Measurements from ENCODE around the gene ALDH1L1. TPM values are rescaled to one million over a fixed set of nuclear protein-coding genes. Genes with fewer than 3 reads are reported as not detected.

Gene ALDH1L1
- total RNA-seq, 2 experiments from 2014 or later, result 0.05 to 0.18 TPM

- H3K4me1 Mint-ChIP-seq, result no peaks in the 10 kb centered on the region
- no peaks in the 10 kb centered on the region for H3K9me3 Mint-ChIP-seq (ENCODE audit: low read depth)
- peaks cover 2% of the 10 kb centered on the region for H3K27me3 Mint-ChIP-seq
- DNase-seq (no peak), ATAC-seq (no peak)
- intact Hi-C loops (cut with DNase I, micrococcal nuclease), result no loop called here
- H3K27ac Mint-ChIP-seq, result no peak overlapping the region
- no peaks in the 10 kb centered on the region for H3K36me3 Mint-ChIP-seq (ENCODE audit: low read depth)
- ChIA-PET CTCF (no interaction called here), POLR2A (no interaction called here)
- no peak overlapping the region for H3K4me3 Mint-ChIP-seq
Measured at GRCh38 chr3:126152458-126152857, 27.9 kb downstream of the ALDH1L1 start.

- POLR2A ChIA-PET, result interaction anchor here (0.6 kb wide), 1 partner anchor 73 kb away, joined by 7 read pairs; no protein-coding TSS in a partner anchor
- no peak overlapping the region for H3K27ac Mint-ChIP-seq
- no peaks in the 10 kb centered on the region for H3K9me3 Mint-ChIP-seq (ENCODE audit: low read depth)
- no peak overlapping the region for H3K4me3 Mint-ChIP-seq
- no peaks in the 10 kb centered on the region for H3K4me1 Mint-ChIP-seq
- ATAC-seq (no peak), DNase-seq (no peak)
- H3K27me3 Mint-ChIP-seq, result peaks cover 2% of the 10 kb centered on the region
- CTCF ChIA-PET, result no interaction called here
- intact Hi-C loops (cut with DNase I, micrococcal nuclease), result no loop called here
- no peaks in the 10 kb centered on the region for H3K36me3 Mint-ChIP-seq (ENCODE audit: low read depth)
Measured at GRCh38 chr3:126151562-126152302, 28.7 kb downstream of the ALDH1L1 start.

DNA sequence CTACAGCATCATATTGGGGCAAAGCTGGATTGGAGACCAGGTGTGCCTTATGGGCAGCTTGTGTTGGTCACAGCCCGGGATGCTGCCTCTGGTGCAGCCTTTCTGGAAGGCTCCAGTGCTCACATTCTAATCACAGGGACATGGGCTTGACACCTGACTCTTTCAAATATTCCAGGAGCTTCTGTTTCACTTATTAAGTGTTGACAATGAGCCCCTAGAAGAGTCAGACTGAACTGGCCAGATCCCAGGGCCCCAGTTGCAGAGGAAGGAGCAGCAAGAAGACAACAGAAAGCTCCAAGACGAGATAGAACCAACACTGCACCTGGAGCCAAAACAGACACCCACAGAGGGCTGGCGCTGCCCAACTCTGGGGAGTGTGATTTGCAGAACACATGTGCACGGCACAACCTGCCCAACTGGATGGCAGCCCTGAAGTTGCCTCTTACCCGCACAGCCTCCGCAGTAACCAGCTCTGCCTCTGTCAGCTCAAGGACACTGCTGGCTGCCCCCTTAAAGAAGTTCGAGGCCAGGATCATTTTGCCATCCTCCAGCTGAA lies 30.3 kb downstream of the ALDH1L1 start:
- no peak overlapping the region for H3K27ac Mint-ChIP-seq
- peaks cover 2% of the 10 kb centered on the region for H3K27me3 Mint-ChIP-seq
- H3K36me3 Mint-ChIP-seq (ENCODE audit: low read depth), result no peaks in the 10 kb centered on the region
- H3K4me3 Mint-ChIP-seq, result no peak overlapping the region
- intact Hi-C loops (cut with DNase I, micrococcal nuclease), result no loop called here
- ChIA-PET POLR2A (no interaction called here), CTCF (interaction anchor here (0.6 kb wide), 1 partner anchor 146 kb away, joined by 3 read pairs; no protein-coding TSS in a partner anchor)
- no peaks in the 10 kb centered on the region for H3K9me3 Mint-ChIP-seq (ENCODE audit: low read depth)
- DNase-seq (no peak), ATAC-seq (no peak)
- no peaks in the 10 kb centered on the region for H3K4me1 Mint-ChIP-seq

DNA sequence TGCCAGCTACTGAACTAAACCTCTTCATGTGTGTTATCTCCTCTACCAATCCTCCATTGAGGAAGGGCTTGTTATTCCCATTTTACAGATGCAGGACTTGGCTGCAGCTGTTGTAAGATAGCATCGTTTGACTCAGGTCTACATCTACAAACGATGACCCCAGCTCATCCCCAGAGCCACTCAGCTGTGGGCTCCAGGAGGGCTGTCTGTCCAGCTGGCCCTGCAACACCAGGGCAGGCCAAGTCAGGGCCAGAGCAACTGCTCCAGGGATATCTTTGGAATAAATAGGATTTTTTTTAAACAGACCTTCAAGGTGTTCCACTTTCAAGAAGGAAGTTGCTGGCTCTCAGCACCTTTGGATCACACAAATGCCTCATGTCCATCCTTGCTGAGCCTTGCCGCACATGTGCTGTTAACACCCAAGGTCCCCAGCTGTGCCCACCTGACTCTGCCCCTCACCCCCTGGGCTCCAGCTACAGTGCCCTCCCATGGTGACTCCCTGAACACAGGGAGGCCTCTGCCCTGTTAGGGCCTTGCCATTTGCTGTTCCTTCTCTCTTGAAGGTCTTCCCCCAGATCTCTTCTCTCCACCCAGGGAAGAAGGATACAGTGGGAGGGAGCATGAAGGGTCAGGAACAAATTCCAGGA lies 31.0 kb downstream of the ALDH1L1 start:
- no peak for DNase-seq

DNA sequence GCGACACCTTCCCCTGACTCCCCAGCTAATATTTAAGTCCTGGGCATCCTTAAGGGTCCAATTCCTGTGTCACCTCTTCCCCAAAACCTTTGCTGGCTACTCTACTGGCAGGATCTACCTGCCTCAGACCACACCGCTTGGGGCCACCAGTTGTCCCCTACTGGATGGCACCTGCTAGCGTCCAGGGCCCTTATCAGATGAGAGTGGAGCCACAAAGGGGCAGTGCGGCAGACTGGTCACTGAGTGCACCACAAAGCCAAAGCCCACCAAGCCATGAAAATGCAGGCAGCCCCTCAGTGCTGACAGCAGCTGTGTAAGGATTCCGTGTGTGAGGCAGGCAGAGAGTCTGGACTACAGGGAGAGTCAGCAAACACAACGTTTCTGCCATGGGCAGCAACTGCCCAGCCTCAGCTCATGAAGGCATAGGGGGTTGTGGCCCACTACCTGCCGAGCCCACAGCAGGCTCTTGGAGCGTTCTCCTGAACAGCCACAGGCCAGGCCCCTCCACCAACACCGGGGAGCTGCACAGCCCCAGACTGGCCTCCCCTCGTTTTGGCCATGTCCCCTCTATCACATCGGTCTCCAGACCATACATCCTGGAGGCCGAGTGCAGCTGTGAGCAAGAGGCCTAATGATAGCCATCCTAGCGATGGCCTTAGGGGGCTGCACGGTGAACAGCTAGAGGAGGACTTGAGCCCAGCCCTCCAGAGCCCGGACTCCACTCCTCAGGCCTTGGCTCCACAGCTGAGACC lies 32.3 kb downstream of the ALDH1L1 start:
- no peak for DNase-seq
- ChIA-PET CTCF (interaction anchor here (0.5 to 0.7 kb wide), 2 partner anchors 9 to 1648 kb away, joined by 3 to 4 read pairs; no protein-coding TSS in a partner anchor), POLR2A (no interaction called here)
- Mint-ChIP-seq H3K9me3 (ENCODE audit: low read depth) (no peaks in the 10 kb centered on the region), H3K27ac (no peak overlapping the region), H3K4me1 (no peaks in the 10 kb centered on the region), H3K27me3 (peaks cover 4% of the 10 kb centered on the region), H3K4me3 (no peak overlapping the region), H3K36me3 (ENCODE audit: low read depth) (no peaks in the 10 kb centered on the region)
- intact Hi-C loops (cut with DNase I, micrococcal nuclease), result no loop called here
- no peak for ATAC-seq

More for the DNA sequence above, 31.0 kb downstream of the ALDH1L1 start:
- intact Hi-C loops (cut with DNase I, micrococcal nuclease), result no loop called here
- no peak for ATAC-seq
- CTCF ChIA-PET, result no interaction called here
- Mint-ChIP-seq H3K36me3 (ENCODE audit: low read depth) (no peaks in the 10 kb centered on the region), H3K9me3 (ENCODE audit: low read depth) (no peaks in the 10 kb centered on the region), H3K27ac (no peak overlapping the region), H3K27me3 (peaks cover 4% of the 10 kb centered on the region), H3K4me3 (no peak overlapping the region), H3K4me1 (no peaks in the 10 kb centered on the region)
- POLR2A ChIA-PET, result no interaction called here

DNA sequence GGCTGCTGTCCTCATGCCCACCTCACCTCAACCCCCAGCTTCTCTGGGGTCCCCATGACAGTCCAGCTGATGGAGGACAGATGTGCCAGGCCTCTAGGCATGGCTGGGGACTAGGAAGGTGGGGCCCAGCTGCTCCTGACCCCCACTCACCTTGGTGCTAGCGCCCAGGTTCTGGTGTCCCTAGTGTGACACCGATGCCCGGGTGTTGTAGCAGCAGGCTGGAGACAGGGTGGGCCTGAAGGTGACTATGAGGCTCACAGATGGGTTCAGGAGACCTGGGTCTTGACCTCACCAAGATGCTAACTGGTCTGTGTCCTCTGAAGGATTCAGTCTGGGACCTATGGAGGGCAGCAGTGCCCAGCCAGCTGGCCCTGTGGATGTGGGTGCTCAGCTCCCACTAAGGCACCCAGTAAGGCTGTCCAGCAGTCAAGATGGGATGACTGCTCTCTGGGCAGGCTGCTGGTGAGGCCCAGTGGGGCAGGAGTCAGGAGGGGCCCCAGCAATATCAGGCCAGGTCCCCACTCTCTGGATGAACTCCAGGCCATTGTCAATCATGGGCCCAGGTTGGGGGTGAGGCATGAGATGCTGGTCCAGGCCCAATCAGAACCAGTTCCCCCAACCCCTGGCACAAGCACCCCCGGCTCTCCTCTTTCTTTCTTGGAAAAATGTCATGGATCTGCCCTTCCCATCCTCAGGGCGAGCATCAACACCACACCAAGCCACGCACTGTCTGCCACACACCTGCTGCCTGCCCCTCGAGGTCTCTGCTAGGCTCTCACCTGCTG lies 33.0 kb downstream of the ALDH1L1 start:
- H3K4me1 Mint-ChIP-seq, result no peaks in the 10 kb centered on the region
- H3K36me3 Mint-ChIP-seq (ENCODE audit: low read depth), result no peaks in the 10 kb centered on the region
- H3K27ac Mint-ChIP-seq, result no peak overlapping the region
- intact Hi-C loops (cut with DNase I, micrococcal nuclease), result no loop called here
- H3K4me3 Mint-ChIP-seq, result no peak overlapping the region
- no peak for DNase-seq
- ChIA-PET CTCF (interaction anchor here (0.7 kb wide), 1 partner anchor 10 kb away, joined by 4 read pairs; no protein-coding TSS in a partner anchor), POLR2A (no interaction called here)
- peaks cover 4% of the 10 kb centered on the region for H3K27me3 Mint-ChIP-seq
- no peaks in the 10 kb centered on the region for H3K9me3 Mint-ChIP-seq (ENCODE audit: low read depth)
- ATAC-seq, result no peak

DNA sequence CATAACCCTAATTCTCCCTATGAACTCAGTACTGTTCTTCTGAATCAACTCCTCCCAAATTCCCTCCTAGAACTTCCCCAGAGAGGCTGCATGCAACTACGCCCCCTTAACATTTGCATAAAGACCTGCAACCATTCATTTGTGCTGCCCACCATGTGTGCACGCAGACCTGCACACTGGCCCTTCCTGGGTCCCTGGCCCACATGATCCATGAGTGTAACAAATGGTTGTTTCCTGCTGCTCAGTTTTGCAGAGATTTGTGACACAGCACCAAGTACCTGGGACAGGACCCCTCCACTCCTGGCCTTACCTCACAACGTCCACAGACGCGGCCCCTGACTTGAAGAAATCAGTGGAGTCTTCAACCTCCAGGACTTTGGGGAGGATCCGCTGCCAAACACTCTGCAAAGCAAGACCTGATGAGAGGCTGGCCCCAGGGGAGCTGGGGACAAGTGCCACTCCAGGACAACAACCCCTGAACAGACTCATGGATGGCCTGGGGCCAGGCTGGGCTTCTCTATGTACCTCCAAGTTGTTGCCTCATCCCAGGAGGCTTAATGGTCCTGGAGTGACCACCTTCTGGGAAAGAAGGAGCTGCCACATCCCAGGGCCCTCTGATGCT lies 33.8 kb downstream of the ALDH1L1 start:
- ChIA-PET POLR2A (no interaction called here), CTCF (no interaction called here)
- no peak overlapping the region for H3K27ac Mint-ChIP-seq
- H3K27me3 Mint-ChIP-seq, result peaks cover 2% of the 10 kb centered on the region
- H3K36me3 Mint-ChIP-seq (ENCODE audit: low read depth), result no peaks in the 10 kb centered on the region
- H3K4me1 Mint-ChIP-seq, result no peaks in the 10 kb centered on the region
- H3K4me3 Mint-ChIP-seq, result no peak overlapping the region
- ATAC-seq, result no peak
- intact Hi-C loops (cut with DNase I, micrococcal nuclease), result no loop called here
- no peak for DNase-seq
- no peaks in the 10 kb centered on the region for H3K9me3 Mint-ChIP-seq (ENCODE audit: low read depth)

GRCh38 chr3:126146034-126146433 lies 34.4 kb downstream of the ALDH1L1 start:
- ATAC-seq (no peak), DNase-seq (no peak)
- Mint-ChIP-seq H3K27me3 (peaks cover 2% of the 10 kb centered on the region), H3K9me3 (ENCODE audit: low read depth) (no peaks in the 10 kb centered on the region), H3K4me1 (no peaks in the 10 kb centered on the region), H3K27ac (no peak overlapping the region), H3K4me3 (no peak overlapping the region), H3K36me3 (ENCODE audit: low read depth) (no peaks in the 10 kb centered on the region)
- intact Hi-C loops (cut with DNase I, micrococcal nuclease), result no loop called here
- POLR2A ChIA-PET, result no interaction called here
- CTCF ChIA-PET, result no interaction called here

DNA sequence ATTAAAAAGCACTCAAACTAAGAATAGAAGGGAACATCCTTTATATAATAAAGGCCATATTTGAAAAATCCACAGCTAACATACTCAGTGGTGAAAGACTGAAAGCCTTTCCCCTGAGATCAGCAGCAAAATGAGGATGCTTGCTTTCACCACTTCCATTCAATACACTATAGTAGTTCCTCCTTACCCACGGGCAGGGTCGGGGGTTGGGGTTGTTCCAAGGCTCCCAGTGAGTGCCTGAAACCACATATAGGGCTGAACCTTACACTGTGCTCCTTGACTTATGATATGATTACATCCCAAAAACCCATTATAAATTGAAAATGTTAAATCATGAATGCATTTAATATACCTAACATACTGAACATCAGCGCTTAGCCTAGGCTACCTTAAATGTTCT lies 37.7 kb downstream of the ALDH1L1 start:
- no peaks in the 10 kb centered on the region for H3K36me3 Mint-ChIP-seq (ENCODE audit: low read depth)
- ChIA-PET CTCF (no interaction called here), POLR2A (no interaction called here)
- no peaks in the 10 kb centered on the region for H3K9me3 Mint-ChIP-seq (ENCODE audit: low read depth)
- ATAC-seq (no peak), DNase-seq (no peak)
- peaks cover 11% of the 10 kb centered on the region for H3K27me3 Mint-ChIP-seq
- no peak overlapping the region for H3K27ac Mint-ChIP-seq
- intact Hi-C loops (cut with DNase I, micrococcal nuclease), result no loop called here
- no peak overlapping the region for H3K4me3 Mint-ChIP-seq
- H3K4me1 Mint-ChIP-seq, result no peaks in the 10 kb centered on the region

DNA sequence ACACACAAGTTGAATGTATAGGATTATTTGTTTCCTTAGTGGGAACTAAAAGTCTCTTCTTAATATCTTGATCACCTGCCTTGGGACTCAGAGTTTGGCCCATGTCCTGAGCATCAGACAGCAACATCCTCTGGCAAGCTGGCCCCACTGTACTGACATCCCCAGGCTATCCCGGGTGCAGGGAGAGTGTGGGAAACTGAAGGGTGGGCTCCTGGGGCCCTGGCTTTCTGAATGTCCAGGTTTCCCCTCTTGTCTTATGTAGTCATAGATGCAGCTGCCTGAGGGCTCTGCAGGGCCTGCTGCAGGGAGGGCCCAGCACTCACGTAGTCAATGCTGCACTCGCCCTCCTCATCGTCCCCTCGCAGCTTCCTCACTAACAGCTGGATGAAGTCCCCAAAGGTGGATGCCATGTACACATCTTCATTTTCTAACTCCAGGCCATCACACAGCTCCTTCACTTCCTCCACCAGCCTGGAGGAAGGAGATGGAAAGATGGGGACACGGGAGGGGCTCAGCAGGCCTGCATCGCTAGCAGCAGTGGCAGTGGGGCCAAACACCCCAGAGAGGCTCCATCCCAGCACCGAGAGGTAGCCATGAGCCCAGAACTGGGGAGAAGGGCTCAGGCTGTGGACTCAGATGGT lies 42.8 kb downstream of the ALDH1L1 start:
- ATAC-seq (no peak), DNase-seq (no peak)
- Mint-ChIP-seq H3K4me3 (no peak overlapping the region), H3K27ac (no peak overlapping the region), H3K36me3 (ENCODE audit: low read depth) (no peaks in the 10 kb centered on the region), H3K4me1 (no peaks in the 10 kb centered on the region), H3K27me3 (peaks cover 15% of the 10 kb centered on the region), H3K9me3 (ENCODE audit: low read depth) (no peaks in the 10 kb centered on the region)
- CTCF ChIA-PET, result interaction anchor here (0.6 kb wide), 1 partner anchor 988 kb away, joined by 4 read pairs; no protein-coding TSS in a partner anchor
- POLR2A ChIA-PET, result no interaction called here
- intact Hi-C loops (cut with DNase I, micrococcal nuclease), result loop anchor here in 1 of 2 experiments (5.0 kb wide), 1 partner anchor 60 kb away; no protein-coding TSS in a partner anchor
